ENCODE results near the gene SETBP1. TPM values are rescaled to one million over a fixed set of nuclear protein-coding genes. Genes with fewer than 3 reads are reported as not detected.

The SETBP1 gene
- total RNA-seq, 1 experiment from 2014 or later, result 4.0 TPM

DNA sequence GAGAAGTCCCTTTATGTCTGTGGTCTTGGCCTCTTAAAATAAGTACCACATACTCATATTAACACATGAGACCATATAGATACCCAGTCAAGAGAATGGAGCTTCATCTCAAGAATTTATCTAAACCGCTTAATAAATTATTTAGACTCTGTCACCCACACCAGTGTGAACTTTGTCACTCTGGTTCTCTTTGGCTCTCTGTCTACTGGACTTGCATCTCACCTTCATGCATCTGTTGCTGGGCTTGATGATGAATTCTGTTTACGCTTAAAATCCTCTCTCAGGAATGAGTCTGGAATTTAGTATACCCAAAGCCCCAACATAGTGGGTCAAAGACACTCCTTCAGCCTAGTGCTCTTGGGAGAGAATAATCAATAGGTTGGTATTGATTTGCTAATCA, 73.9 kb downstream of the SETBP1 start:
- Mint-ChIP-seq H3K4me3 (ENCODE audit: unreplicated experiment) (no peak overlapping the region), H3K27me3 (ENCODE audit: insufficient read depth, unreplicated experiment) (no peaks in the 10 kb centered on the region), H3K36me3 (ENCODE audit: insufficient read depth, unreplicated experiment) (no peaks in the 10 kb centered on the region), H3K4me1 (ENCODE audit: low read depth, unreplicated experiment) (peaks cover 6% of the 10 kb centered on the region), H3K9me3 (ENCODE audit: unreplicated experiment) (no peaks in the 10 kb centered on the region), H3K27ac (ENCODE audit: unreplicated experiment) (no peak overlapping the region)
- TF ChIP-seq, protein P1, sequence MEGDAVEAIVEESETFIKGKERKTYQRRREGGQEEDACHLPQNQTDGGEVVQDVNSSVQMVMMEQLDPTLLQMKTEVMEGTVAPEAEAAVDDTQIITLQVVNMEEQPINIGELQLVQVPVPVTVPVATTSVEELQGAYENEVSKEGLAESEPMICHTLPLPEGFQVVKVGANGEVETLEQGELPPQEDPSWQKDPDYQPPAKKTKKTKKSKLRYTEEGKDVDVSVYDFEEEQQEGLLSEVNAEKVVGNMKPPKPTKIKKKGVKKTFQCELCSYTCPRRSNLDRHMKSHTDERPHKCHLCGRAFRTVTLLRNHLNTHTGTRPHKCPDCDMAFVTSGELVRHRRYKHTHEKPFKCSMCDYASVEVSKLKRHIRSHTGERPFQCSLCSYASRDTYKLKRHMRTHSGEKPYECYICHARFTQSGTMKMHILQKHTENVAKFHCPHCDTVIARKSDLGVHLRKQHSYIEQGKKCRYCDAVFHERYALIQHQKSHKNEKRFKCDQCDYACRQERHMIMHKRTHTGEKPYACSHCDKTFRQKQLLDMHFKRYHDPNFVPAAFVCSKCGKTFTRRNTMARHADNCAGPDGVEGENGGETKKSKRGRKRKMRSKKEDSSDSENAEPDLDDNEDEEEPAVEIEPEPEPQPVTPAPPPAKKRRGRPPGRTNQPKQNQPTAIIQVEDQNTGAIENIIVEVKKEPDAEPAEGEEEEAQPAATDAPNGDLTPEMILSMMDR (IDR thresholded peaks at IDR 0.05; ENCODE audit: insufficient read depth in 1 of 2, low read depth in 1 of 2, low read length in 1 of 2, severe bottlenecking in 1 of 2, unreplicated experiment in 1 of 2), result no peak
- H3K36me3 ChIP-seq (ENCODE audit: control insufficient read depth, insufficient read depth, low read length), result no peaks in the 10 kb centered on the region
- ChIA-PET POLR2A (no interaction called here), CTCF (no interaction called here)
- no peak overlapping the region for H3K4me3 ChIP-seq (ENCODE audit: low read depth, low read length)
- DNase-seq, result no peak
- H3K4me1 ChIP-seq, result no peaks in the 10 kb centered on the region
- intact Hi-C loops (cut with micrococcal nuclease; ENCODE audit: unreplicated experiment), result no loop called here
- no peaks in the 10 kb centered on the region for H3K27me3 ChIP-seq (replicated peaks; ENCODE audit: control insufficient read depth, insufficient read depth, low read length)
- BruUV-seq (replicated peaks), result no TSS peak
- H3K9me3 ChIP-seq, result no peaks in the 10 kb centered on the region

GRCh38 chr18:44758861-44759631, 78.4 kb downstream of the SETBP1 start:
- Histone ChIP-seq H3K4me3 (ENCODE audit: low read depth, low read length) (no peak overlapping the region), H3K36me3 (ENCODE audit: control insufficient read depth, insufficient read depth, low read length) (no peaks in the 10 kb centered on the region), H3K4me1 (0 out of 2 replicates have a peak, but pooled peaks cover 4% of the 10 kb centered on the region), H3K27me3 (replicated peaks; ENCODE audit: control insufficient read depth, insufficient read depth, low read length) (no peaks in the 10 kb centered on the region), H3K9me3 (no peaks in the 10 kb centered on the region)
- Mint-ChIP-seq H3K27ac (ENCODE audit: unreplicated experiment) (no peak overlapping the region), H3K27me3 (ENCODE audit: insufficient read depth, unreplicated experiment) (no peaks in the 10 kb centered on the region), H3K36me3 (ENCODE audit: insufficient read depth, unreplicated experiment) (no peaks in the 10 kb centered on the region), H3K4me1 (ENCODE audit: low read depth, unreplicated experiment) (peaks cover 6% of the 10 kb centered on the region), H3K9me3 (ENCODE audit: unreplicated experiment) (no peaks in the 10 kb centered on the region), H3K4me3 (ENCODE audit: unreplicated experiment) (no peak overlapping the region)
- TF ChIP-seq, protein P1 (IDR thresholded peaks at IDR 0.05; ENCODE audit: insufficient read depth in 1 of 2, low read depth in 1 of 2, low read length in 1 of 2, severe bottlenecking in 1 of 2, unreplicated experiment in 1 of 2), result no peak
- DNase-seq, result no peak
- CTCF ChIA-PET, result no interaction called here
- POLR2A ChIA-PET, result no interaction called here
- intact Hi-C loops (cut with micrococcal nuclease; ENCODE audit: unreplicated experiment), result no loop called here
- BruUV-seq (replicated peaks), result no TSS peak

GRCh38 chr18:44759925-44760342, 79.2 kb downstream of the SETBP1 start:
- Mint-ChIP-seq H3K27me3 (ENCODE audit: insufficient read depth, unreplicated experiment) (no peaks in the 10 kb centered on the region), H3K9me3 (ENCODE audit: unreplicated experiment) (no peaks in the 10 kb centered on the region), H3K36me3 (ENCODE audit: insufficient read depth, unreplicated experiment) (no peaks in the 10 kb centered on the region), H3K4me3 (ENCODE audit: unreplicated experiment) (no peak overlapping the region), H3K4me1 (ENCODE audit: low read depth, unreplicated experiment) (peaks cover 6% of the 10 kb centered on the region), H3K27ac (ENCODE audit: unreplicated experiment) (no peak overlapping the region)
- intact Hi-C loops (cut with micrococcal nuclease; ENCODE audit: unreplicated experiment), result no loop called here
- no peaks in the 10 kb centered on the region for H3K27me3 ChIP-seq (replicated peaks; ENCODE audit: control insufficient read depth, insufficient read depth, low read length)
- DNase-seq, result no peak
- ChIA-PET CTCF (no interaction called here), POLR2A (no interaction called here)
- no peaks in the 10 kb centered on the region for H3K36me3 ChIP-seq (ENCODE audit: control insufficient read depth, insufficient read depth, low read length)
- H3K9me3 ChIP-seq, result no peaks in the 10 kb centered on the region
- BruUV-seq (replicated peaks), result no TSS peak
- 0 out of 2 replicates have a peak, but pooled peaks cover 4% of the 10 kb centered on the region for H3K4me1 ChIP-seq
- no peak overlapping the region for H3K4me3 ChIP-seq (ENCODE audit: low read depth, low read length)
- TF ChIP-seq, protein P1 (IDR thresholded peaks at IDR 0.05; ENCODE audit: insufficient read depth in 1 of 2, low read depth in 1 of 2, low read length in 1 of 2, severe bottlenecking in 1 of 2, unreplicated experiment in 1 of 2), result no peak
